ENCODE measurements around the gene FKBP8.

DNA sequence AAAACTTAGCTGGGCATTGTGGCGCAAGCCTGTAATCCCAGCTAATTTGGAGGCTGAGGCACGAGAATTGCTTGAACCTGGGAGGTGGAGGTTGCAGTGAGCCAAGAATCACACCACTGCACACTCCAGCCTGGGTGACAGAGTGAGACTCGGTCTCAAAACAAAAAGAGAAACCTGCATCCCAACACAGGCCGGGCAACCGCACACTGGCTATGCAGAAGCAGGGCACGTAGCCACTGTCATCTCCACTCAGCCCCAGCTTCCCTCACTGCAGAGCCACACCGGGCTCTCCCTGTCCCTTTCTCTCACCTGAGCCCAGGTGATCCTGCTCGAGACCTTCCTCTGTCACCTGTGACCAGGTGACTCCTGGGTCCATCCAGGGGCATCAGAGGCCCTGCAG lies 33.2 kb downstream of the FKBP8 start:
- no peak for TF ChIP-seq EZH2 (IDR thresholded peaks at IDR 0.05; ENCODE audit: insufficient read depth, low read length)
- TF ChIP-seq, protein P1, sequence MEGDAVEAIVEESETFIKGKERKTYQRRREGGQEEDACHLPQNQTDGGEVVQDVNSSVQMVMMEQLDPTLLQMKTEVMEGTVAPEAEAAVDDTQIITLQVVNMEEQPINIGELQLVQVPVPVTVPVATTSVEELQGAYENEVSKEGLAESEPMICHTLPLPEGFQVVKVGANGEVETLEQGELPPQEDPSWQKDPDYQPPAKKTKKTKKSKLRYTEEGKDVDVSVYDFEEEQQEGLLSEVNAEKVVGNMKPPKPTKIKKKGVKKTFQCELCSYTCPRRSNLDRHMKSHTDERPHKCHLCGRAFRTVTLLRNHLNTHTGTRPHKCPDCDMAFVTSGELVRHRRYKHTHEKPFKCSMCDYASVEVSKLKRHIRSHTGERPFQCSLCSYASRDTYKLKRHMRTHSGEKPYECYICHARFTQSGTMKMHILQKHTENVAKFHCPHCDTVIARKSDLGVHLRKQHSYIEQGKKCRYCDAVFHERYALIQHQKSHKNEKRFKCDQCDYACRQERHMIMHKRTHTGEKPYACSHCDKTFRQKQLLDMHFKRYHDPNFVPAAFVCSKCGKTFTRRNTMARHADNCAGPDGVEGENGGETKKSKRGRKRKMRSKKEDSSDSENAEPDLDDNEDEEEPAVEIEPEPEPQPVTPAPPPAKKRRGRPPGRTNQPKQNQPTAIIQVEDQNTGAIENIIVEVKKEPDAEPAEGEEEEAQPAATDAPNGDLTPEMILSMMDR (IDR thresholded peaks at IDR 0.05; ENCODE audit: insufficient read depth, low read depth, low read length), result no peak
